HCT116 (cell line): ENCODE data around the gene PIGQ. TPM values are rescaled to one million over a fixed set of nuclear protein-coding genes. Genes with fewer than 3 reads are reported as not detected.

Source experiments
- ATAC-seq: fragments of 200-7000 bp; cut with Tn5 transposase; 2 replicates; pipeline ENCODE4 v1.9.1; 2020; ENCODE audit warnings: mild to moderate bottlenecking, moderate library complexity
- BruUV-seq: library from RNA; stranded (reverse); fragments of 400-500 nt; replicated peaks from 2 replicates; lab custom pipeline; 2021; lab: Mats Ljungman, UMichigan
- CTCF ChIA-PET: fragments of 300-600 bp; sonication (Branson Sonifier 250); formaldehyde crosslinking; loops from one replicate; lab custom pipeline; 2021; ENCODE audit warnings: antibody characterized with exemption; lab: Charles Lee
- POLR2A ChIA-PET: fragments of 300-600, 350-600 bp; sonication (Branson Sonifier 250); formaldehyde crosslinking; loops from one replicate; lab custom pipeline; 2021; ENCODE audit warnings: antibody characterized with exemption; lab: Charles Lee
- RAD21 ChIA-PET, 2 experiments: fragments of 300-600 bp; sonication (Branson Sonifier 250); formaldehyde crosslinking; loops; one replicate each; lab custom pipeline; 2023; ENCODE audit warnings: low total read pairs in 2 of 2; ENCODE audit not compliant: uncharacterized antibody in 2 of 2, unreplicated experiment in 2 of 2, low non-redundant PET in 1 of 2; lab: Charles Lee
- DNase-seq: peaks from one replicate; pipeline ENCODE4 v3.0.0-alpha.2; 2010; ENCODE audit warnings: low read depth, low spot score
- H2AFZ ChIP-seq: fragments of 200-600 bp; shearing (Covaris generic), sonication (generic); 2 replicates; pipeline ENCODE4 v1.6.1; 2017; ENCODE audit warnings: low read depth, mixed run types, mixed read lengths, antibody characterized with exemption, low read length; ENCODE audit not compliant: poor library complexity, severe bottlenecking
- H3K27ac ChIP-seq: 2 replicates; pipeline ENCODE4 v1.5.1; 2012; ENCODE audit warnings: low read depth, low read length
- H3K27me3 ChIP-seq: fragments of 200-600 bp; sonication (generic); 2 replicates; pipeline ENCODE4 v1.6.1; 2016; ENCODE audit warnings: mixed run types, low read length, mixed read lengths; ENCODE audit not compliant: insufficient read depth
- H3K36me3 ChIP-seq, 2 experiments: fragments of 200-500 bp in 1 of 2; fragments of 200-600 bp in 1 of 2; sonication (Bioruptor generic) in 1 of 2; sonication (generic) in 1 of 2; 2 replicates each; pipeline versions ENCODE4 v1.5.1 to v1.6.1; 2014 to 2016; ENCODE audit warnings: low read length in 2 of 2, inconsistent platforms in 1 of 2, mixed read lengths in 1 of 2, mixed run types in 1 of 2; ENCODE audit not compliant: insufficient read depth in 2 of 2, control insufficient read depth in 1 of 2
- H3K4me1 ChIP-seq, 2 experiments: fragments of 200-600 bp in 1 of 2; sonication (generic) in 1 of 2; 2 replicates each; pipeline versions ENCODE4 v1.5.1 to v1.6.1; 2012 to 2017; ENCODE audit warnings: low read length in 2 of 2, inconsistent platforms in 1 of 2, mild to moderate bottlenecking in 1 of 2, mixed read lengths in 1 of 2, mixed run types in 1 of 2, moderate library complexity in 1 of 2; ENCODE audit not compliant: insufficient read depth in 2 of 2, control insufficient read depth in 1 of 2
- H3K4me2 ChIP-seq: fragments of 200-600 bp; sonication (generic); 2 replicates; pipeline ENCODE4 v1.6.1; 2017; ENCODE audit warnings: mixed run types, low read length, mixed read lengths
- H3K4me3 ChIP-seq, 2 experiments: fragments of 200-600 bp in 1 of 2; sonication (generic) in 1 of 2; replicated peaks in 1 of 2; 2 replicates each; pipeline ENCODE4 v1.5.1; 2011 to 2016; ENCODE audit warnings: low read length in 2 of 2, control low read depth in 1 of 2, low read depth in 1 of 2, mild to moderate bottlenecking in 1 of 2, mixed read lengths in 1 of 2, mixed run types in 1 of 2
- H3K79me2 ChIP-seq: fragments of 200-600 bp; sonication (generic); 2 replicates; pipeline ENCODE4 v1.6.1; 2017; ENCODE audit warnings: mild to moderate bottlenecking, mixed run types, low read length, moderate library complexity, mixed read lengths; ENCODE audit not compliant: insufficient read depth
- H3K9ac ChIP-seq: fragments of 200-600 bp; sonication (generic); 2 replicates; pipeline ENCODE4 v1.6.1; 2016; ENCODE audit warnings: low read length, mixed read lengths
- H3K9me2 ChIP-seq: fragments of 200-600 bp; sonication (generic), shearing (Covaris generic); 2 replicates; pipeline ENCODE4 v1.6.1; 2017; ENCODE audit warnings: mixed run types, mild to moderate bottlenecking, moderate library complexity; ENCODE audit not compliant: insufficient read depth
- H3K9me3 ChIP-seq, 2 experiments: fragments of 200-500 bp in 1 of 2; fragments of 200-600 bp in 1 of 2; sonication (Bioruptor generic) in 1 of 2; sonication (generic) in 1 of 2; 2 replicates each; pipeline ENCODE4 v1.6.1; 2014 to 2017; ENCODE audit warnings: low read length in 2 of 2, mixed read lengths in 2 of 2, inconsistent platforms in 1 of 2, low read depth in 1 of 2, mild to moderate bottlenecking in 1 of 2, mixed run types in 1 of 2, moderate library complexity in 1 of 2; ENCODE audit not compliant: control insufficient read depth in 1 of 2, insufficient read depth in 1 of 2
- H4K20me1 ChIP-seq: fragments of 200-600 bp; sonication (generic), shearing (Covaris generic); 2 replicates; pipeline ENCODE4 v1.6.1; 2017; ENCODE audit warnings: mixed run types, mild to moderate bottlenecking, moderate library complexity; ENCODE audit not compliant: insufficient read depth
- ATF3 ChIP-seq: IDR thresholded peaks from 2 replicates; pipeline ENCODE4 v1.6.1; 2012
- CBX3 ChIP-seq: IDR thresholded peaks from 2 replicates; pipeline ENCODE4 v1.6.1; 2012; ENCODE audit warnings: low read depth
- CTCF ChIP-seq, 3 experiments: fragments of 200-600 bp in 1 of 3; sonication (generic) in 1 of 3; IDR thresholded peaks in 2 of 3; conservative IDR thresholded peaks in 1 of 3; 2 replicates each; pipeline ENCODE4 v1.5.1; 2012 to 2017; ENCODE audit warnings: low read depth in 2 of 3, low read length in 2 of 3, antibody characterized with exemption in 1 of 3, borderline replicate concordance in 1 of 3, control low read depth in 1 of 3, mild to moderate bottlenecking in 1 of 3, mixed read lengths in 1 of 3, mixed run types in 1 of 3, moderate library complexity in 1 of 3; ENCODE audit not compliant: insufficient read depth in 1 of 3
- EGR1 ChIP-seq: IDR thresholded peaks from 2 replicates; pipeline ENCODE4 v1.6.1; 2012; ENCODE audit warnings: low read depth
- ELF1 ChIP-seq: IDR thresholded peaks from 2 replicates; pipeline ENCODE4 v1.6.1; 2012; ENCODE audit warnings: low read depth, borderline replicate concordance
- EZH2 ChIP-seq: fragments of 200-600 bp; sonication (generic); IDR thresholded peaks from 2 replicates; pipeline ENCODE4 v1.6.1; 2017; ENCODE audit warnings: antibody characterized with exemption, mixed run types
- EZH2phosphoT487 ChIP-seq: fragments of 200-600 bp; IDR thresholded peaks from 2 replicates; pipeline ENCODE4 v1.6.1; 2018; ENCODE audit warnings: antibody characterized with exemption, borderline replicate concordance
- FOSL1 ChIP-seq: IDR thresholded peaks from 2 replicates; pipeline ENCODE4 v1.6.1; 2012; ENCODE audit warnings: low read depth
- JUND ChIP-seq: IDR thresholded peaks from 2 replicates; pipeline ENCODE4 v1.6.1; 2012
- MAX ChIP-seq: IDR thresholded peaks from 2 replicates; pipeline ENCODE4 v1.6.1; 2012
- POLR2AphosphoS5 ChIP-seq: IDR thresholded peaks from 2 replicates; pipeline ENCODE4 v1.6.1; 2011; ENCODE audit warnings: mild to moderate bottlenecking, low read depth, low read length, moderate library complexity
- SIN3A ChIP-seq: IDR thresholded peaks from 2 replicates; pipeline ENCODE4 v1.6.1; 2012; ENCODE audit warnings: low read depth
- SP1 ChIP-seq: IDR thresholded peaks from 2 replicates; pipeline ENCODE4 v1.6.1; 2012; ENCODE audit warnings: low read depth
- SRF ChIP-seq: IDR thresholded peaks from 2 replicates; pipeline ENCODE4 v1.6.1; 2012; ENCODE audit warnings: low read depth
- TCF7L2 ChIP-seq: IDR thresholded peaks from 2 replicates; pipeline ENCODE4 v1.7.0; 2011; ENCODE audit warnings: borderline replicate concordance, inconsistent platforms; ENCODE audit not compliant: insufficient read depth, insufficient read length; ENCODE audit errors: extremely low read depth
- ZNF274 ChIP-seq: fragments of 200-500 bp; sonication (Bioruptor generic); IDR thresholded peaks from 2 replicates; pipeline ENCODE4 v1.6.1; 2014; ENCODE audit warnings: mild to moderate bottlenecking, low read depth, low read length, inconsistent platforms
- intact Hi-C: fragments of 100-400 bp; cut with micrococcal nuclease; formaldehyde crosslinking; loops from 2 replicates; pipeline ENCODE4 v1.10.0; 2022
- total RNA-seq: library from RNA; stranded (reverse); gene quantifications from one replicate; pipeline ENCODE4 v1.2.1, GENCODE V29; 2021; ENCODE audit not compliant: unreplicated experiment
- TF ChIP-seq, protein P1 (sequence below): IDR thresholded peaks from 2 replicates; pipeline ENCODE4 v1.6.1; 2012; ENCODE audit warnings: low read depth

Gene PIGQ
- total RNA-seq, 1 experiment from 2014 or later: 21.0 TPM

DNA sequence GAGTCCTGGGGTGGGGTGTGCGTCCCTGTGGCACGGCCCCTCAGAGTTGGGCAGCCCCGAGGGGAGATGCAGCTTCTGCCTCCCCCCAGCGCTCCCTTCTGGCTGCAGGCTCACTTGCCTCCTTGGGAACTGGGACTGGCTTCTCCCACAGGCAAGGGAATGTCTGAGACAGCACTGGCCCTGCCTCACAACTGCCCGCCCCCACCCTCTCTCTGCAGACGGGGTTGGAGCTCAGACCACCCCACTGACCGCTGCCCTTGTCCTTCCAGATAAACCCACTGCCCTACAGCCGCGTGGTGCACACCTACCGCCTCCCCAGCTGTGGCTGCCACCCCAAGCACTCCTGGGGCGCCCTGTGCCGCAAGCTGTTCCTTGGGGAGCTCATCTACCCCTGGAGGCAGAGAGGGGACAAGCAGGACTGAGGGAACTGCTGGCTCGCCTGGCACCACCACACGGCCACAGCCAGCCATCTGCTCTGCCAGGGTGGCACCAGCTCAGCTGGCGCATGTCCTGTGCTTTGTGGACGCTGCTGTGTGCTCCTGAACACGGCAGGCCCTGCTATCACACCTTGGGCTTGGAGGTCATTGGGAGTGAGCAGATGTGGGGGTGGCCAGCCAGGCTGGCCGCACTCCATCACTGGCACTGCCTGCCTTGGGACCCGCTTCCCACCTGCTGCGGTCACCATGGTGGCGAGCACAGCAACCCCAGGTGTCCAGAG, 13.0 kb downstream of the PIGQ start:
- H2AFZ ChIP-seq: no peak overlapping the region
- H3K9me3 ChIP-seq: no peaks in the 10 kb centered on the region
- peaks cover 1% of the 10 kb centered on the region; the same call in 1 of the 2 replicates for H3K79me2 ChIP-seq
- no peaks in the 10 kb centered on the region for H3K9me2 ChIP-seq
- no peak for ATAC-seq
- no peaks in the 10 kb centered on the region for H4K20me1 ChIP-seq
- no peaks in the 10 kb centered on the region for H3K36me3 ChIP-seq
- RAD21 ChIA-PET: no interaction called here
- no peak overlapping the region for H3K4me2 ChIP-seq
- no peak overlapping the region for H3K27ac ChIP-seq
- intact Hi-C loops: no loop called here
- CTCF ChIA-PET: no interaction called here
- no peaks in the 10 kb centered on the region for H3K27me3 ChIP-seq
- TF ChIP-seq SRF (no peak), EZH2 (no peak), FOSL1 (no peak), ZNF274 (no peak), TCF7L2 (no peak), POLR2AphosphoS5 (no peak), ELF1 (no peak), ATF3 (no peak), CTCF (IDR thresholded peaks at IDR 0.05 in 2 of 3, conservative IDR thresholded peaks at IDR 0.05 in 1 of 3; ENCODE audit: borderline replicate concordance in 1 of 3, insufficient read depth in 1 of 3, low read depth in 2 of 3, low read length in 2 of 3) (no peak), SIN3A (no peak), EZH2phosphoT487 (no peak), CBX3 (no peak), JUND (no peak), MAX (no peak), EGR1 (no peak), SP1 (no peak)
- TF ChIP-seq, protein P1, sequence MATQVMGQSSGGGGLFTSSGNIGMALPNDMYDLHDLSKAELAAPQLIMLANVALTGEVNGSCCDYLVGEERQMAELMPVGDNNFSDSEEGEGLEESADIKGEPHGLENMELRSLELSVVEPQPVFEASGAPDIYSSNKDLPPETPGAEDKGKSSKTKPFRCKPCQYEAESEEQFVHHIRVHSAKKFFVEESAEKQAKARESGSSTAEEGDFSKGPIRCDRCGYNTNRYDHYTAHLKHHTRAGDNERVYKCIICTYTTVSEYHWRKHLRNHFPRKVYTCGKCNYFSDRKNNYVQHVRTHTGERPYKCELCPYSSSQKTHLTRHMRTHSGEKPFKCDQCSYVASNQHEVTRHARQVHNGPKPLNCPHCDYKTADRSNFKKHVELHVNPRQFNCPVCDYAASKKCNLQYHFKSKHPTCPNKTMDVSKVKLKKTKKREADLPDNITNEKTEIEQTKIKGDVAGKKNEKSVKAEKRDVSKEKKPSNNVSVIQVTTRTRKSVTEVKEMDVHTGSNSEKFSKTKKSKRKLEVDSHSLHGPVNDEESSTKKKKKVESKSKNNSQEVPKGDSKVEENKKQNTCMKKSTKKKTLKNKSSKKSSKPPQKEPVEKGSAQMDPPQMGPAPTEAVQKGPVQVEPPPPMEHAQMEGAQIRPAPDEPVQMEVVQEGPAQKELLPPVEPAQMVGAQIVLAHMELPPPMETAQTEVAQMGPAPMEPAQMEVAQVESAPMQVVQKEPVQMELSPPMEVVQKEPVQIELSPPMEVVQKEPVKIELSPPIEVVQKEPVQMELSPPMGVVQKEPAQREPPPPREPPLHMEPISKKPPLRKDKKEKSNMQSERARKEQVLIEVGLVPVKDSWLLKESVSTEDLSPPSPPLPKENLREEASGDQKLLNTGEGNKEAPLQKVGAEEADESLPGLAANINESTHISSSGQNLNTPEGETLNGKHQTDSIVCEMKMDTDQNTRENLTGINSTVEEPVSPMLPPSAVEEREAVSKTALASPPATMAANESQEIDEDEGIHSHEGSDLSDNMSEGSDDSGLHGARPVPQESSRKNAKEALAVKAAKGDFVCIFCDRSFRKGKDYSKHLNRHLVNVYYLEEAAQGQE: no peak
- no TSS peak for BruUV-seq
- H3K4me1 ChIP-seq: peaks cover 2 to 8% of the 10 kb centered on the region in 2 experiments; a peak in 2 of 4 replicates
- no peak for DNase-seq
- POLR2A ChIA-PET: no interaction called here
- H3K4me3 ChIP-seq: no peak overlapping the region
- no peak overlapping the region for H3K9ac ChIP-seq
